ENCODE measurements around the gene WDR90.
A peak's percentile ranks its signal among the peaks of the same experiment; 100 is the strongest.

The WDR90 gene

DNA sequence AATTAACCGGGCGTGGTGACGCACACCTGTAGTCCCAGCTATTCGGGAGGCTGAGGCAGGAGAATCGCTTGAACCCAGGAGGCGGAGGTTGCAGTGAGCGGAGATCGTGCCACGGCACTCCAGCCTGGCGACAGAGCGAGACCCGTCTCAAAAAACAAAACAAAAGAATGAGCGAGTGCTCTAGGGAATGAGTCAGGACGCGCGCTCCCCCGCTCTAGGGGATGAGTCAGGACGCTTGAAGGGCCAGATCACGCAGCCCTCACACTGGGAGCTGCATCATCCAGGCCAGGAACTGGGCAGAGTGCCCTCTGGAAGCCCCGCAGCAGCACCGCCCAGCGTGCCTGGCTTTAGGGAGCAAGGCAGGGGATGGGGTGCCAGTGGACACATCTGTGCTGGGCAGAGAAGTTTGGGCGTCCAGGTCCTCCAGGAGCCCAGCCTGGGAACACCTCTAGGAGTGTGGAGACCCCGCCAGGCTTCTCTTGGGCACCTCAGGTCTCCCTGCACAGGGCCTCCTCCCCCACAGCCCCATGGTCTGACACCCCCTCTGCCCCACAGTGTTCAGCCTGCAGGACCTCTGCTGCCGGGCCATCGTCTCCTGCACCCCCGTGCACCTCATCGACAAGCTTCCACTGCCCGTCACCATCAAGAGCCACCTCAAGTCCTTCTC is 22.2 kb upstream of the WDR90 start:
- DNase-seq (ENCODE audit: low read depth in 2 of 2) = no peak

- DNase-seq (ENCODE audit: low read depth in 2 of 2) = no peak
These were observed 21.5 kb upstream of the WDR90 start for GRCh38 chr16:627454-628239.

GRCh38 chr16:628321-629061 is 20.7 kb upstream of the WDR90 start:
- no peak for DNase-seq (ENCODE audit: low read depth in 2 of 2)

DNA sequence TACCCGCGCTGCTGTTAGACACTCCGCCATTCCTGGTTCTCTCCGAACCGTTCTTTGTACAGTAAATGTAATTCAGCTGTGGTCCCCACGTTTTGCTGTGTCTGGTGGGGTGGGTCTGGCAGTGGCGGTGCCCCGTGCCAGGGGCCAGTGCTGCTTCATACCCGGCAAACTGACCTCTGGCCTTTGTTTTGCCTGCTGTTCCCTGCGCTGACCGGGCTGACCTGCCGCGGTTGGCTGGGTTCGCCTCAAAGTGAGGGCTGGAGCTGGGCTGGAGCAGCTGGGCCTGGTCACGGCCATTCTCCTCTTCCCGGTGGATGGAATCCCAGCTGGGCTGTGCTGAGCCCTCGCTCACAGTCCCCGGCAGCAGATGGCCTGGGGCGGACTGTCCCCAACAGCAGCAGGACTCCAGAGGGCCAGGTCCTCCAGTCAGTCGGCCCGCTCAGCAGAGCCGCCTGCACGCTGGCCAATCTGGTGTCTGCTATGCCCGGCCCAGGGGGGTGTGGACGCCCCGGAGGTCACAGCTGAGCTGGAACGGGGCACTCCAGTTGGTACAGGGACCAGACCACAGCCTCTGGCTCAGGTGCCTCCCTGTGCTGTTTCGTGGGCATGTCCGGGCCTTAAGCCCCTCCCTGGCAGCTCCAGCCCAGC is 19.9 kb upstream of the WDR90 start:
- no peak for DNase-seq (ENCODE audit: low read depth in 2 of 2)

GRCh38 chr16:629833-630248 is 19.3 kb upstream of the WDR90 start:
- DNase-seq (ENCODE audit: low read depth in 2 of 2) = no peak

DNA sequence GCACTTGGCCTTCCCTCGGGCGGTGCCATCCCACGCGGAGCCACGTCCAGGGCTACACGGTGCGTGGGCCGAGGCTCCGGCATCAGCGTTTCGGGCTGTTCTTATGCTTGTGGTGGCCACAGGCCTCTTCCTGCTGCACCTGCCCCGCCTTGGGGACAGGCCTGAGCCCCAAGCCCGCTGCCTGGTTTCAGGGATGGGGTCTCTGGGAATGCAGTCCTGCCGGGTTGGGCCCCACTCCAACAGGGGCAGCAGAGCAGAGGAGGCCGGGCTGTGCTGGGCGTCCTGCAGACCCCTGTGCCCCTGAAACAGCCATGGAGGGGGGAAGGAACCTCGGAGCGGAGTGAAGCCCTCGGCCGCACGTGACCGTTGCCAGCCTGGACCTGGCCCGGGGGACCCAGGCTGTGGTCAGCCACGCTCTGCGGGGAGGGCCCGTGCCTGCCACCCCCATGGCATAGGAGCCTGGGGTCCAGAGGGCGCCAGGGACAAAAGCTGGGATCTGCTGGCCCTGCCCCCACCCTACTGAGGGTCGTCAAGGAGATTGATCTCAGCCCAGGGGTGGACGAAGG is 18.8 kb upstream of the WDR90 start:
- no peak for DNase-seq (ENCODE audit: low read depth in 2 of 2)

- no peak for DNase-seq (ENCODE audit: low read depth in 2 of 2)
These were observed 18.3 kb upstream of the WDR90 start, which contains the start of gene WFIKKN1 for GRCh38 chr16:630815-631405. TSS of gene WFIKKN1 (plus strand) at chr16:630985. CDS start at chr16:631254, 269 bp downstream.

DNA sequence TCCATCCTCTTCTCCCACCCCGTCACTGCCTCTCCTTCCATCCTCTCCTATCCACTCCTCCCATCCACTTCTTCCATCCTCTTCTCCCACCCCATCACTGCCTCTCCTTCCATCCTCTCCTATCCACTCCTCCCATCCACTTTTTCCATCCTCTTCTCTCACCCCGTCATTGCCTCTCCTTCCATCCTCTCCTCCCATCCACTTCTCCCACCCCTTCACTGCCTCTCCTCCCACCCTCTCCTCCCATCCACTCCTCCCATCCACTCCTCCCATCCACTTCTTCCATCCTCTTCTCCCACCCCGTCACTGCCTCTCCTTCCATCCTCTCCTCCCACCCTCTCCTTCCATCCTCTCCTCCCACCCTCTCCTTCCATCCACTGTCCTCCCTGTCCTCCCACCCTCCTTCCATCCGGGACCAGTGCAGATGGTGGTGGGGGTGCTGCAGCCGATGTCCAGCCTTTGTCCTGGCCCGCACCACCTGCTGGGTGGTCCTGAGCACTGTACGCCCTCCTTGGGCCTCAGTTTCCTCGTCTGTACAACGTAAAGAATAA is 17.3 kb upstream of the WDR90 start:
- DNase-seq (ENCODE audit: low read depth in 2 of 2) = no peak

GRCh38 chr16:632486-633335 is 16.5 kb upstream of the WDR90 start:
- no peak for DNase-seq (ENCODE audit: low read depth in 2 of 2)

DNA sequence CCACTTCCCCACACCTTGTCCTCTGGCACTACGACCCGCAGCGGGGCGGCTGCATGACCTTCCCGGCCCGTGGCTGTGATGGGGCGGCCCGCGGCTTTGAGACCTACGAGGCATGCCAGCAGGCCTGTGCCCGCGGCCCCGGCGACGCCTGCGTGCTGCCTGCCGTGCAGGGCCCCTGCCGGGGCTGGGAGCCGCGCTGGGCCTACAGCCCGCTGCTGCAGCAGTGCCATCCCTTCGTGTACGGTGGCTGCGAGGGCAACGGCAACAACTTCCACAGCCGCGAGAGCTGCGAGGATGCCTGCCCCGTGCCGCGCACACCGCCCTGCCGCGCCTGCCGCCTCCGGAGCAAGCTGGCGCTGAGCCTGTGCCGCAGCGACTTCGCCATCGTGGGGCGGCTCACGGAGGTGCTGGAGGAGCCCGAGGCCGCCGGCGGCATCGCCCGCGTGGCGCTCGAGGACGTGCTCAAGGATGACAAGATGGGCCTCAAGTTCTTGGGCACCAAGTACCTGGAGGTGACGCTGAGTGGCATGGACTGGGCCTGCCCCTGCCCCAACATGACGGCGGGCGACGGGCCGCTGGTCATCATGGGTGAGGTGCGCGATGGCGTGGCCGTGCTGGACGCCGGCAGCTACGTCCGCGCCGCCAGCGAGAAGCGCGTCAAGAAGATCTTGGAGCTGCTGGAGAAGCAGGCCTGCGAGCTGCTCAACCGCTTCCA is 15.7 kb upstream of the WDR90 start:
- no peak for DNase-seq (ENCODE audit: low read depth in 2 of 2)

DNA sequence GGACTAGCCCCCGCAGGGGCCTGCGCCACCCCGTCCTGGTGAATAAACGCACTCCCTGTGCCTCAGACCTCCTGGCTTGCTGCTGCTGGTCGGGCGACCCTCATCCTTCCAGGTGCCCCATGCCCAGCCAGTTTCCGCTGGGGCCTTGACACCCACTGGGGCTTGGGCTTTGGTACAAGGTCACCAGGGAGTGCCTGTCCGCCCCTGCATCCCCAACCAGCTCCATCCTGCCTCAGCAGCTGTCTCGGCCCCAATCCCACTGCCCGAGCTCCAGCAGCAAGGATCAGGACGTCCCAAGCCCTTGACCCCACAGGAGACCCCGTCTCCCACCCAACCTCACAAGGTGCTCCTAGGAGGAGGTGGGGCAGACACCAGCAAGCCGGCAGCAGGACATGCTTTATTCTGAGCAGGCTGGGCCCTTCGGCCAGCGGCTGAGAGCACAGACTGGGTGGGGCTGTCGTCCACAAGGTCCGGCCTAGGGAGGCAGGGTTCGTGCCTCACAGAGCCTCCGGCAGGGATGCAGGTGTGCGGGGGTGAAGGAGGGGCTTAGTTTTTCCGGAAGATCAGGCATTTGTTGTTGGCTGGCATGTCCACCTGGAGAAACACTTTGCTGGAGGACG is 15.0 kb upstream of the WDR90 start:
- DNase-seq (ENCODE audit: low read depth in 2 of 2) = no peak

- DNase-seq (ENCODE audit: low read depth in 2 of 2) = no peak
These were observed 14.2 kb upstream of the WDR90 start for GRCh38 chr16:634996-635395.

- no peak for DNase-seq (ENCODE audit: low read depth in 2 of 2)
These were observed 13.5 kb upstream of the WDR90 start for GRCh38 chr16:635573-636205.

DNA sequence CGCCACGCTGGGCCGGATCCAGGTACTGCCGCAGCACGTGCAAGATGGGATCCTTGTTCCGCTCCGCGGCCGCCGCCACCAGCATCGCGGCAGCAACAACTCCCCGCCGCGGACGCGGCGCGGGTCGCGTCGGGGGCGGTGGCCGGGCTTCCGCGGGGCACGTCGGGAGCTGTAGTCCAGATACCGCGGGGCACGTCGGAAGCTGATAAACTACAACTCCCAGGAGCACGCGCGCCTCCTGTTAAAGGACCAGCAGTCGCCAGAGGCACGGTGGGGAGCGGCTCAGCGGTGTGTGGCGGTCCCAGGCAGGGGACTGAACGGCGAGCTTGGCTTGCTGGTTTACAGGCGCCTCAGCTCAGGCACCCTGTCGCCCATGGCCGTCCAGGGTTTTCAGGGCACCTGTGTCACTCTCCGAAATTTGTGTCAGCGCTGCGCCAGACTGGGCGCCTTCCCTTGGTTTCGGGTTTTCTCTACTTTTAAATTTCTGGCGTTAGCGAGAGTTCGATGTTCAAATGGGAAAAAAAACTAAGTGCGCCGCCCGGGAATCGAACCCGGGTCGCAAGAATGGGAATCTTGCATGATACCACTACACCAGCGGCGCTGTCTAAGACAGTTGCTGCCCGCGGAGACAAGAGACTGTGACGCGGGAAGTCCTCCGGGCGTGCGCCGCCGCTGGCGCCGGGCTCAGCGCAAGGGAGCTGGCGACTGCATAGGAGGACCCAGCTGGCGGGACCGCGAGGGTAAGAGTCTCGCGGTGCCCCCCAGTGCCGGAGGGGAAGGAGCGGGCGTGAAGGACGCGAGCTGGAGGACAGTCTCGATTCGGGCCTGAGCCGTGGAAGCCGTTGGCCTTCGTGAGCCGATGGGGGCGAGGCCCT is 12.7 kb upstream of the WDR90 start, which contains the start of gene METTL26:
Gene METTL26, minus strand, starts transcription at position 100 of the 875 bp plus-strand sequence. Its CDS starts 15 bp downstream, at position 85.
- DNase-seq (ENCODE audit: low read depth in 2 of 2) = peak; percentile 80 to 87

- peak; percentile 75 to 77 for DNase-seq (ENCODE audit: low read depth in 2 of 2)
These were observed 11.8 kb upstream of the WDR90 start for GRCh38 chr16:637081-638018.

DNA sequence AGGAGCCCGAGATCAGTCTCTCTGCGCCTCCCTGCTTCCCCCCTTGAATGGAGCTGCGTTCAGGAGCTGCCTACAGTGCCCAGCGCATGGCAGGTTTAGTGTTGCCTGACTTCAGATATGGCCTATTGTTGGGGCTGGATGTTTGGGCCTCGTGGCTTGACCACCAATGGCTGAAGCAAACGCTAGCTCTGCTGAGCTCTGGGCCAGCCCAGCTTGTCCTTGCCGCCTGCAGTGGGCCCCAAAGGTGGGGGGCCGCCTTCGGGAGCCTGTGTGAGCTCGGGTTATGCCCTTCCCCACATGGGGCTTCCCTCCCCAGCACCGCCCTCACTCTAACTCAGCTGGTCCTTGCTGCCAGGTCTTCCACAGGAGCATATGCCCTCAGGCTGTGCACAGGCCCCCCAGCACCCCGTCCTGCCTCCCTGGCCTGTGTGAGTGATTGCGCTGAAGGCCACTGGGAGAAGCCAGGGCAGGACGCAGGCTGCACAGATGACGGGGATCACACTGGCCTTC is 11.1 kb upstream of the WDR90 start:
- no peak for DNase-seq (ENCODE audit: low read depth in 2 of 2)

Measured in stimulated activated CD8-positive, alpha-beta memory T cell treated with anti-CD3 and anti-CD28 coated beads, Interleukin-7, amount 100 ng/mL, for 1 hour (primary cell).